Breast epithelium (tissue), 3 donors: Measurements from ENCODE around the gene EFHD1.

Experiments used
- CTCF ChIP-seq, 3 donors: fragments of 450-650 bp; IDR thresholded peaks; one replicate each; pipeline ENCODE4 v1.5.1; 2016 to 2017; ENCODE audit warnings: antibody characterized with exemption in 3 of 3, mild to moderate bottlenecking in 3 of 3, moderate library complexity in 3 of 3
- POLR2A ChIP-seq: fragments of 450-650 bp; IDR thresholded peaks from one replicate; pipeline ENCODE4 v1.6.1; 2016; ENCODE audit warnings: antibody characterized with exemption, mild to moderate bottlenecking, moderate library complexity

- TF ChIP-seq POLR2A (no peak), CTCF (IDR thresholded peaks at IDR 0.05) (no peak)
Measured at GRCh38 chr2:232587512-232587911, 45.9 kb upstream of the EFHD1 start.
